PFSK-1 (cell line): ENCODE results near the gene RGN.

ENCODE experiments used
- REST ChIP-seq, 2 experiments: IDR thresholded peaks; 2 replicates each; pipeline versions ENCODE4 v1.6.1 to v1.8.0; 2011 to 2012; ENCODE audit warnings: low read depth in 2 of 2, low read length in 2 of 2, control low read depth in 1 of 2, inconsistent platforms in 1 of 2, mild to moderate bottlenecking in 1 of 2, moderate library complexity in 1 of 2; ENCODE audit not compliant: insufficient read depth in 1 of 2
- SIN3A ChIP-seq: IDR thresholded peaks from 2 replicates; pipeline ENCODE4 v1.6.1; 2012; ENCODE audit warnings: mild to moderate bottlenecking, low read length, moderate library complexity, borderline replicate concordance; ENCODE audit not compliant: insufficient read depth
- TAF1 ChIP-seq: IDR thresholded peaks from 2 replicates; pipeline ENCODE4 v1.6.1; 2012; ENCODE audit warnings: low read length, control low read depth, borderline replicate concordance; ENCODE audit not compliant: insufficient read depth

GRCh38 chrX:47059142-47059874 lies 18.9 kb upstream of the RGN start:
- no peak for TF ChIP-seq TAF1
- no peak for TF ChIP-seq SIN3A
- no peak for TF ChIP-seq REST (IDR thresholded peaks at IDR 0.05; ENCODE audit: insufficient read depth in 1 of 2, low read depth in 2 of 2, low read length in 2 of 2)
